NCI-H2227 treated with DMSO at 0.1 percent for 48 hours (cell line): ENCODE measurements around the gene XBP1.
"Not testable (repeated sequence)": the region's sequence is repeated elsewhere in the genome, so short reads cannot be mapped to it uniquely, and the experiment has no call there.

ENCODE experiments used
- DNase-seq: peaks from one replicate; lab custom pipeline; 2025; lab: John Stamatoyannopoulos, UW

Gene XBP1

DNA sequence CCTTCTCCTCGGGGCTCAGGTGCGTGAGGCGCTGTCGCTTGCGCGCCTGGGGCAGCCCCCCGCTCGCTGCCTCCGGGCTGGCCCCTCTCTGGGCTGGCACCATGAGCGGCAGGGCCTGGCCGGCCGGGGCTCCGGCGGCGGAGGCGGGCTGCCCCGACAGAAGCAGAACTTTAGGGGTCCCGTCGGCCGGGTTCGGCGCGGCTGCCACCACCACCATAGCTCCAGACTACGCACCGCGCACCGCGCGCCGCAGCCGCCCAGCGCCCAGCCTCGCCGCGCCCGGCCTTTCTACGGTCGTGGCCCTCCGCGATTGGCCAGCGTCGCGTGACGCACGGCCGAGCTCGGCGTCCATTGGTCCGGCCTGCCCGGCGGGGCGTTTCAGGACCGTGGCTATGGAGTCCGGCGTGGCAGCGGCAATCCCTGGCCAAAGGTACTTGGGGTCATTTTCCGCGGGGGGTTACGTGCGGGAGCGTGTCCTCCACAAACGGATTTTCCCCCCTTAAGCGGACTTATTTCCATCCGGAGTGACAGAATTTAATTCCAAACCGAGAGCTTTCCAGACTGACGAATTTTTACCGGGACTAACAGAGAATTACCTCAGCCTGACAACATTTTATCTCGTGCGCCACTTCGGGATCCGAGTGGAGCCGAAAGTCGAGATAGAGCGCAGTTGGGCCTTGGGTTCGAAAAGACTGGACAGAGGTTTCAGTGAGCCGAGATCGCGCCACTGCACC lies at the start of gene XBP1:
XBP1 (minus strand) TSS at position 262 of the 734 bp plus-strand sequence.
- DNase-seq: peak; percentile 63

DNA sequence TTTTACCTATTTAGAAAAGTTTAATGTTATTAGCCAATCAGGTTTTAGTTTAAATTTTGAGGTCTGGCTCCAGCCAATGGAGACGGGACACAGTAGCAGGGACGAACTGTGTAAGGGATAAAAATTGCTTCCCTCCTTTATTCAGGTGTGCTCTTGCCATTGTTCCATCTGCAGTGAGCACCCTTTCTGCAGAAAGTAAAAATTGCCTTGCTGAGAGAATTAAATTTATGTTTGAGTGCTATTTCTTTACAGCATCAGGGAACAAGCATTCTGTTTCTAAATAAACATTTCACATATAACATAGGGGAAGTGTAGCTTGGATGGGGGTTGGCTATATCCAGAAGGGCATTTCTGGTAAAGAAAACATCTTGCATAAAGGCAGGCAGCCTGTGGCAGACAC lies 46.6 kb upstream of the XBP1 start:
- DNase-seq: no peak

DNA sequence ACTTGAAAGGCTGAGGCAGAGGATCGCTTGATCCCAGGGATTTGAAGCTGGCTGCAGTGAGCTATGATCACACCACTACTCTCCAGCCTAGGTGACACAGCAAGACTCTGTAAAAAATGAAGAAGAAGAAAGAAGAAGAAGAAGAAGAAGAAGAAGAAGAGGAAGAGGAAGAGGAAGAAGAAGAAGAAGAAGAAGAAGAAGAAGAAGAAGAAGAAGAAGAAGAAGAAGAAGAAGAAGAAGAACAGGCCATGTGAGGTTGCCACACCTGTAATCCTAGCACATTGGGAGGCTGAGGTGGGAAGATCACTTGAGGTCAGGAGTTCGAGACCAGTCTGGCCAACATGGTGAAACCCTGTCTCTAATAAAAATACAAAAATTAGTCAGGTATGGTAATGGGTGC lies 43.9 kb upstream of the XBP1 start:
- not testable (repeated sequence) for DNase-seq

DNA sequence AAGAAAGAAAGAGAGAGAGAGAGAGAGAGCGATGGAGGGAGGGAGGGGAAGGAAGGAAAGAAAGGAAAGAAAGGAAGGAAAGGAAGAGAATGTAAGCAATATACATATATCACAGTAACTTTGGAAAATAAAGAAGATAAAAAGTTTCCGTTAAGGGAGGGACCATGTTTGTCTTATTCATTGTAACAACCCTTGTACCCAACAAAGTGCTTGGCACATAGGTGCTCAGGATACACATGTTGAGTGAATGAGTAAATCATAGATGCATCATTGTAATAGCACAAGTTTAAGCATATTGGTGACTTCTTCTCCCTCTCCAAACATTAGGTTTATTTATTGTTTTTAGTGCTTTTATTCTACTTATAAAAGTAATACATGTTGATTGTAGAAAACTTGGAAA lies 43.3 kb upstream of the XBP1 start:
- no peak for DNase-seq

DNA sequence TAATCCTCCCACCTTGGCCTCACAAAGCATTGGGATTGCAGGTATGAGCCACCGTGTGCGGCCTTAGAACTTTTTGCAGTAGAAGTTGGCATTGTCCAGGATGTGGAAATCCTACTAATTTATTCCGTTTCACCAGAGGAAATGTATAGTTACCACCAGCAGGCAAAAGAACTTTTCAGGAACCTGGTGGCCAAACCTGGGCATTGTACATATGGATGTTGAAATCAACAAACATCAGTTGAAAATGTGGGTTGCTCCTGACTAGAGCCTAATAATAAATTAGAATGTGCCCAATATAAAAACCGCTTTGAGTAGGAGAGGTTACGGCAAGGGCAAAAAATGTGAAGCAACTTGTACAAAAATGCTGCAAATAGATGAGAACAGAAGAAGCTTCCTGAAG lies 40.7 kb upstream of the XBP1 start:
- DNase-seq: no peak

DNA sequence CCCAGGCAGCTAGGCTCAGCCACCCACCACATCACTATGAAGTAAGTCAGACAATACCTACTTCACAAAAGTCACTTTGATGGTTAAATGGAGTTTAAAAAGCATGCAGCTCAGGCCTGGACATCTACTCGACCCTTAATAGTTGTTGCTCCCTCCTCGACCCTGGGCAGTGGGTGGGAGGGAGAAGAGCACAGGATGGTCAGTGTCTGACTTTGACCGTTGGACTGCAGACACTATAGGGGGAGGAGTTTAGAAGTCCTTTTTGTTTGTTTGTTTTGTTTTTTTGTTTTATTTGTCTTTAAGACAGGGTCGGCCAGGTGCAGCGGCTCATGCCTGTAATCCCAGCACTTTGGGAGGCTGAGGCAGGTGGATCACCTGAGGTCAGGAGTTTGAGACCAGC lies 38.6 kb upstream of the XBP1 start:
- DNase-seq: no peak

DNA sequence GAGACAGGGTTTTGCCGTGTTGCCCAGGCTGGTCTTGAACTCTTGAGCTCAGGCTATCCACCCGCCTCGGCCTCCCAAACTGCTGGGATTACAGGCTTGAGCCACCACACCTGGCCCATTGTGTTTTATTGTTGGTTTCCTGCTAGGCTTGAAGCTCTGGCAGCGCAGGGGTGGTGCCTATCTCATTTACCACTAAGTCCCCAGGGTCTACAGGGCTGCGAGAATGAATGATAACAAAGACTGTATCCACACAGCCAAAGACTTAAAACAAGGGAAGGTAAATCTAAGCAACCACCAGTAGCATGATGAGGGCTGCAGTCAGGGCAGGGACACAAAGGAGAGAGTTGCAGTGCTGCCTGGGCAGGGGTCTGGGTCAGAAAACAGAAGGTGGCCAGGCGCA lies 37.3 kb upstream of the XBP1 start:
- no peak for DNase-seq

DNA sequence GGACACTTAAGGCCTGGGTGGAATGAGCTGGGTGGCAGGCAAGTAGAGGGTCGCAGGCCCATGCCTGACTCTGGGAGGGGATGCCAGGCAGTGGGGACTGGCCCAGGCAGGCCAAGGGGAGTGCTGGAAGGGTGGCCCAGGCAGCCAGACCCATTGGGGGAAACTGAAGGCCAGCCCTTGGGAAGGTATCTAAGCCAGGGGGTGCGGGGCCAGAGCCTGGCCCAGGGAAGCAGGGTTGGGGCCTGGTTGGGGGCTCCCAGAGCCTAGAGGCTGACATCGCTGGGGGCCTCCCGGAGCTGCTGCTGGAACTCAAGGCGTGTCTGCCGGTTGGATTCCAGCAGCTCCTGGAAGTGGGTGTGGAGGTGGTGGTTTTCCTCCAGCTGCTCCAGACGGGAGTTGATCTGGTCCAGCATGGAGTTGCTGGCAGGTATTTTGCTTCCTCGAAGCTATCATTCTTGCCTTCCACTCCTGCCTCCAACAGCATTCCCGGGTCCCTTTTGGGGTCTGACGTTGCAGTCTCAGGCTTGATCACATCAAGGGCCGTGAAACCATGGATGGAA lies 35.3 kb upstream of the XBP1 start:
- no peak for DNase-seq

DNA sequence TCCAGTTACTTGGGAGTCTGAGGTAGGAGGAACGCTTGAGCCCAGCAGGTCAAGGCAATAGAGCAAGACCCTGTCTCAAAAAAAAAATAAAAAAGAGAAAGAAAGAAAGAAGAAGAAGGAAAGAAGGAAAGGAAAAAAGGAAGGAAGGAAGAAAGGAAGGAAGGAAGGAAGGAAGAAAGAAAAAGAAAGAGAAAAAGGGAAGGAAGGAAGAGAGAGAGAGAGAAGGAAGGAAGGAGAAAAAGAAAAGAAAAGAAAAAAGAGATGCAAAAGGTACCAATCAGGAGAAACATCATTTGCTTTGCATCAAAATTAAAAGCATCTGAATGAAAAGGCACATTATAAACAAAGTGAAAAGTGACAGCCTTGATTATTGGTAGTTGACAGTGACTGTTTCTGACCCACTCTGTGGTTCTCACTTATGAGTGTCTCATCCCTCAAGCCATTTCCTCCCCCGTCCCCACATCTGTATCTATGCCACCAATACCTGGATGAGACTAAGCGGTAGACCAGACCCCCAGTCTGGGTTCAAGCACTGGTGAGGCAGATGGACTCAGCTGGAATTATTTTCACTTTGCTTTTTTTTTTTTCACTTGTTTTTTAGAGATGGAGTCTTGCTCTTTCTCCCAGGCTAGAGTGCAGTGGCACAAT lies 33.0 kb upstream of the XBP1 start:
- no peak for DNase-seq

DNA sequence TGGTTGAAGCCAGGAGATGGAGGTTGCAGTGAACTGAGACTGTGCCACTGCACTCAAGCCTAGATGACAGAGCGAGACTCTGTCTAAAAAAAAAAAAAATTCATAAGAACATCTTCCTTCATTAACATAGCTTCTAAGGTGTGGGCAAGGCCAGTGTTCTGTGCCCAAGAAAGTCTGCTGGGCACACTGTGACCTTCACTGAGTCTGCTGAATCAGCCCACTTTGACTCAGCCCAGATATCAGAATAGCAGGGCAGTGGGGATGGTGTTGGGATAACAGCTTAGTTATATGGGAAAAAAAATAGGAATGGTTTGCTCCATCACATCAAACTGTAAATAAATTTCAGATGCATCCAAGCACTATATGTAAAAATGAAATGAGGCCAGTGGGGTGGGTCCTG lies 32.4 kb upstream of the XBP1 start:
- no peak for DNase-seq

DNA sequence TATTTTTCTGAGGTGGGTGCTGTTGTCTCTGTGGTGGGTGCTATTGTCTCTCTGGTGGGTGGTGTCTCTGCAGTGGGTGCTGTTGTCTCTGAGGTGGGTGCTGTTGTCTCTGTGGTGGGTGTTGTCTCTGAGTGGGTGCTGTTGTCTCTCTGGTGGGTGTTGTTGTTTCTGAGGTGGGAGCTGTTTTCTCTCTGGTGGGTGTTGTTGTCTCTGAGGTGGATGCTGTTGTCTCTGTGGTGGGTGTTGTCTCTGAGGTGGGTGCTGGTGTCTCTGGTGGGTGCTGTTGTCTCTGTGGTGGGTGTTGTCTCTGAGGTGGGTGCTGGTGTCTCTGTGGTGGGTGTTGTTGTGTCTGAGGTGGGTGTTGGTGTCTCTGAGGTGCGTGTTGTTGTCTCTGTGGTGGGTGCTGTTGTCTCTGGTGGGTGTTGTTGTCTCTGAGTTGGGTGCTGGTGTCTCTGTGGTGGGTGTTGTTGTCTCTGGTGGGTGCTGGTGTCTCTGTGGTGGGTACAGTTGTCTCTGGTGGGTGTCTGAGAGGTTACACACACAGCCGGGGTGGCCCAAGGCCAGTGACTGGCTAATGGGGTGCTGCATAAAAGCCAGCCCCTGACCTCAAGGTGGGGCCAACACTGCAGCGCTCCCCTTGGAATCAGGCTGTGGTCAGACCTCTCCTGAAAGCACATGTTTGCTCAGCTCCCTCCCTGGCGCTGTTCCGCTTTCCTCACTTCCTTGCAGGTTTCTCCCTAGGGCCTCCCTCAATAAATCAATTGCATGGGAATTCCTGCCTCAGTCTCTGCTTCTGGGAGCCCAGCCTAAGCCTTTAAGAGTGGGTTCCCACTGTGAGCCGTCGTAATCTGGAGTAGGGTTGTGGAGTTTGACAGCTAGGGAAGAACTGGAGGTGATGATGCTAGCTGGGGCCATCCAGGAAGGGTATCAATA lies 31.0 kb upstream of the XBP1 start:
- no peak for DNase-seq

DNA sequence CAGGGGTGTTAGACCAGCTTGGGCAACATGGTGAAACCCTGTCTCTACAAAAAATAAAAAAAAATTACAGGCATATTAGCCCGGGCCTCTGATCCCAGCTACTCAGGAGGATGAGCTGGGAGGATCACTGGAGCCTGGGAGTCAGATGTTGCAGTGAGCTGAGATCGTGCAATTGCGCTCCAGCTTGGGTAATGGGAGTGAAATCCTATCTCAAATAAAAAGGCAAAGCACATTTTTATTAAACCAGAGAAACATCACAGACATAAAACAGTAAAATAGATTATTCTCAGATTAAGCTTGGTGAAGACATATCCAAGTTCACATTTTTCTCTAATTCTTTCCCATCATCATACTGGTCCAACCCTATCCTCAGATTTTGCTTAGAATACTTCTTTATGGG lies 30.1 kb upstream of the XBP1 start:
- no peak for DNase-seq

DNA sequence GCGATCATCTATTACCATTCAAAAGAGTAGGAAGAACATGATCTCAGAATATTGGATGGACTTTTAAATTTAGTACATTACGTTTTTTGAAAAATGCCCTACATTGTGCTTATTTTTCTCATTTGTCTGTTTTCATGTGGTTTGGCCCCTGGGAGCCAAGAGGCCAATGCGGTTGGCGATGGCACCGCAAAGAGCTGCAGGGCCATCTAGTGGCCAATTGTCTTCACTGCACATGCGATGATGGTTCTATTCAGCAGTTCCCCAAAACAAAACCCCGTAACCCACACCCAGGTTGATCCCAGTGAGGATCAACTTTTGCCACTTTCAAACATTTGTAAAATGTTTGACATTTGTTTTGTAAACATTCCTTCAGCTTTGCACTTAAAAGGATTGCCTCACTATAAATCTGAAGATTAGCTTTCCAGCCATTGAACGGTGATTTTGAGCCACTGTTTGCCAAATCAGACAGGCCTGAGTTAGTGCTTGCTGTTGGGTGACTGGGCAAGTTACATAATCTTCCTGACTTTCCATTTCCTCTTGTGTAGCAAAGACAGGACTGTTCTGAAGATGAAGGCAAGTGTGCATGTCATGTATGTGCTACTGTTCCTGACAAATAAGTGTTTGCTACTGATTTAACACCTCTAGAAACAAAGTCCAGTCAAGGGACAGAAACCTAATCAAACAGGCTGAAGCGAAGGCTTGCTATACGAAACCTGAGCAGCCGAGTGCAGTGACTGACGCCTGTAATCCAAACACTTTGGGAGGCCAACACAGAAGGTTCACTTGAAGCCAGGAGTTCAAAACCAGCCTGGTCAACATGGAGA lies 29.2 kb upstream of the XBP1 start:
- DNase-seq: peak; percentile 33

DNA sequence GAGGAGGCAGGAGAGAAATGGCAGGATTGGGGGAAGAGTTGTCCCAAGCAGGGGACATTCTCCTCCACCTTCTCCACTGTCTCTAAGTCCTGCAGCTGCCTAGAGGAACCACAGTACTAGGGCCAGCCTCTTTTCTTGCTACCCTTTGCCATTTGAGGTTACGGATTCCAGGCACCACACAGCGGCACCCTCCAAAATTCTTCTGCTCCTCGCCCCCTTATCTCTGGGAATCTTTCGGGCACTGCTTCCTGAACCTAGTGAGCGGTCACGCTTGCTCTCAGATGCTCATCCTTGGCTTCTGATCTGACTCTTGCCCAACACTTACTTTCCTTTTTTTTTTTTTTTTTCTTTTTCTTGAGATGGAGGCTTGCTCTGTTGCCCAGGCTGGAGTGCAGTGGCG lies 26.6 kb upstream of the XBP1 start:
- no peak for DNase-seq

DNA sequence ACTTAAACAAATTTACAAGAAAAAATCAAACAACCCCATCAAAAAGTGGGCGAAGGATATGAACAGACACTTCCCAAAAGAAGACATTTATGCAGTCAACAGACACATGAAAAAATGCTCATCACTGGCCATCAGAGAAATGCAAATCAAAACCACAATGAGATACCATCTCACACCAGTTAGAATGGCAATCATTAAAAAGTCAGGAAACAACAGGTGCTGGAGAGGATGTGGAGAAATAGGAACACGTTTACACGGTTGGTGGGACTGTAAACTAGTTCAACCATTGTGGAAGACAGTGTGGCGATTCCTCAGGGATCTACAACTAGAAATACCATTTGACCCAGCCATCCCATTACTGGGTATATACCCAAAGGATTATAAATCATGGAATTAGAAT lies 26.1 kb upstream of the XBP1 start:
- not testable (repeated sequence) for DNase-seq

DNA sequence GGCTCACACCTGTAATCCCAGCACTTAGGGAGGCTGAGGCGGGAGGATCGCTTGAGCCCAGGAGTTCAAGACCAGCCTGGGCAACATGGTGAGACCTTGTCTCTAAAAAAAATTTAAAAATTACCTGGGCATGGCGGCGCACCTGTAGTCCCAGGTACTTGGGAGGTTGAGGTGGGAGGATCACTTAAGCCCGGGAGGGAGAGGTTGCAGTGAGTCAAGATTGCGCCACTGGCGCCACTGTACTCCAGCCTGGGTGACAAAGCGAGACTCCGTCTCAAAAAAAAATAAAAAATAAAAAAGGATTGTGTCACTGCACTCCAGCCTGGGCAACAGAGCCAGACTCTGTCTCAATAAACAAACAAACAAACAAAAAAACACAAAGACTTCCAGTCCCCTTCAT lies 24.1 kb upstream of the XBP1 start:
- not testable (repeated sequence) for DNase-seq

DNA sequence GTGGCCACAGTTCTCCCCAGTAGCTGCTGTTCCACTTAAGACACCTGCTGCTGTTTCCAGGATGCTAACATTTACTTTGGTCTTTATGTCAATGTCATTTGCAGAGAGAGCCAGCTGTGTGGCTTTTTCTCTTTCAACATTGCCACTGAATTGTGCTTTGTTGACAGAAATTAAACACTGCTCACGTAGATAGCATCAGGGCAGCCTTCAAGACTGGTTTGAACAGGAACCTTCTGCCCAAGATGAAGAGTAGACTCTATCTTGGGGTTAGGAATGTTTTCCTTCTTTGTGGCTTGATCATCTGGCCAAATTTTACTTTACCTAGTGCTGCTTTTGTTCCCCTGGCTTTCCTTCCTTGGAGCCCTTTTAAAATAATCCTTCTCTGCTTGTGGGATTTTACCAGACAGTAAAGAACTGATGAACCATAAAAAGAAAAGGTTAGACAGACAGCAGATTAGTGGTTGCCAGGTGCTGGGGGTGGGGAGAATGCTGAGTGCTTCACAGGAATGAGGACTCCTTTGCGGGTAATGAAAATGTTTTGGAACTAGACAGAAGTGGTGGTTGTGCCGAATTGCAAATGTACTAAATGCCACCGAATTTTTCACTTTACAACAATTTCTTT lies 22.7 kb upstream of the XBP1 start:
- peak; percentile 43 for DNase-seq

DNA sequence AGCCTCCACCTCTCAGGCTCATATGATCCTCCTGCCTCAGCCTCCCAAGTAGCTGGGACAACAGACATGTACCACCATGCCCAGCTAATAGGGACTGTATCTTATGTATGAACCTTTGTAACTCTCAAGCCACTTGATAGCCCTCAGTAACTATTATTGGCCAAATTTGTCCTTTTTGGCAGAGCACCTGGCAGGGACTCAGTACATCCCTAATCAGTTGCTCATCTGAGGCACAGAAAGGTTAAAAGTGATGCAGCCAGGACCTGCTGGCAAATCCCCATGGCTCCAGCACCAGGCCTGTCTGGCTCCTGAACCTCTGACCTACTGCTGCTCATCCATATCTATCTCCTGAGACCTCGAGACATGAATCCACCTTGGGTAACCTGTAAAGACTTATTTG lies 21.1 kb upstream of the XBP1 start:
- DNase-seq: no peak

DNA sequence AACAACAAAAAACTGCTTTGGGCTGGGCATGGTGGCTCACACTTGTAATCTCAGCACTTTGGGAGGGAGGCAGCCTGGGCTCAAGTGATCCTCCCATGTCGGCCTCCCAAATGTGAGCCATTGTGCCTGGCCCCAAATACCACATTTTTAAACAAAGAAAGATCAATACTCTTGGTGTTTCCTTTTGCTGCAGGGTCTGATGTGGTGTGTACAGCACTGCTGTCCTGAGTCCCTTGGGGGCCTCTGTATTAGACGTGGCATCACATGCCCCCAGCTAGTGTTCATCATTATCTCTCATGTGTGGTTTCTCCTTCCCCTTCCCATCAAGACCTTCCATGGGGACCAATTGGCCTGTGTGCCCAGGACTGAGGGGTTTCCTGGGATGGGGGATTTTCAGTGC lies 20.5 kb upstream of the XBP1 start:
- no peak for DNase-seq

DNA sequence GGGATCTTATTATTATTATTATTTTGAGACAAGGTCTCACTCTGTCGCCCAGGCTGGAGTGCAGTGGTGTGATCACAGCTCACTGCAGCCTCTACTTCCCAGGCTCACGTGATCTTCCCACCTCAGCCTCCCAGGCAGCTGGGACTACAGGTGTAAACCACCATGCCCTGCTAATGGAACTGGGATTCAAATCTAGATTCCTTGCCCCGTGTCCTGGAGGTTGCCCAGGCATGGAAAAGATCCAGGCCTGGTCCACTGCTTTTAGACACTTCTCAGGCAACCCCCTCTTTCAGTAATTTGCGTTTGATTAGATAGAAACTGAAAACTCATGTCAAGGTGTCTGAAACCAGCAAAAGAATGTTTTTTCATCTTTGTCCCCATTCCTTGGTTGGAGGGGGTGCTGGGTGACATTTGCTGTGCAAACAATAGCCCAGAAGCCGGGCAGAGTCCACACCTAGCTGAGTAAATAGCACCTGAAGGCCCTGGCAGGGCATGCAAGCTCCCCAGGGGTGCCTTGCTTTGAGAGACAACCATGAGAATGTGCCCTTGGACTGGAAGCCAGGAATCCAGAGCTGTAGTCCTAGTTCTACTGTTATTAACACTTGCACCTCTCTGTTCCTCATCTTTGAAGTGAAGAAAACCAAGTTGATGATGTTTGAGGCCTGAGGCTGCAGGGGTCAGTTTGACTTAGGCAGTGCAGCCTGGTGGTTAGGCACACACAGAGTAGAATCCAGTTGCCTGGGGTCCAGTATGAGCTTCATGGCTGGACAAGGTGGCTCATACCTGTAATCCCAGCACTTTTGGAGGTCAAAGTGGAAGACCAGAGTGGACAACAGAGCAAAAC lies 19.1 kb upstream of the XBP1 start:
- no peak for DNase-seq
